Fibroblast of skin of left quadriceps (primary cell): ENCODE results near the gene MYO18B.

Experiments
- DNase-seq, 2 experiments: peaks; one replicate each; pipeline ENCODE4 v3.0.0-alpha.2; 2013; ENCODE audit warnings: low read depth in 2 of 2

Gene MYO18B

GRCh38 chr22:25711491-25711890 is 30.5 kb upstream of the MYO18B start:
- no peak for DNase-seq

DNA sequence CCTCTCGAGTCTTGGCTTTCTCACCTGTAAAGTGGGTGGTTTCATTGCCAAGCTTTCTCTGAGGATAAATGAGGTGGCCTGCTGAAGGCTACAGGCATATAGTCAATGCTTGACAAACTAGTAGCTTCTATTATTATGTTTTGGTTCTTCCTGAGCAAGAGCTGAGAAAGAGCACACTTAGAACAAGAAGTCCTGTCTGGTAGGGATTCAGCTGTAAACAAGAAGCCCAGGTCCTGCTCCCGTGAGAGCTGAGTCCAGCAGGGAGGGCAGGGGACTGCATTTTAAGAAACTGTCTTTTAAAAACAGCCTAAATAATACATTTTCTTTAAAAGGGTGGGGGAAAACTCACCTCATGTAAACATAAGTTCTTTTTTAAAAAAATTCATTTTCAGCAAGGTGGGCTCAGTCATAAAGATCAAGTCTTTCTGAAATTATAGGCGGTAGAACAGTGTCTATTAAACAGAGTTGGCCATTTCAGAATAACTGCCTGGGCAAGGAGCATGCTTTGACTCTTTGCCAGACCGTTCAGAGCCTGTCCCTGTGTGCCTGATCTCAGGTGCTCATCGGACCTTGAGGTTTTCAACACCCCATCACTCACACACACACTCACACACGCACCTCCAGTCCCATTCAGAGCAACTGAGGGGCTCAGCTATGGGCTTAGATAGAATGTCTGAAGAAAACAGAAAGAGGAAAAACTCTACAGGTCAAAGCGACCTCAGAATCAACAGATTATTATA is 29.2 kb upstream of the MYO18B start:
- no peak for DNase-seq

DNA sequence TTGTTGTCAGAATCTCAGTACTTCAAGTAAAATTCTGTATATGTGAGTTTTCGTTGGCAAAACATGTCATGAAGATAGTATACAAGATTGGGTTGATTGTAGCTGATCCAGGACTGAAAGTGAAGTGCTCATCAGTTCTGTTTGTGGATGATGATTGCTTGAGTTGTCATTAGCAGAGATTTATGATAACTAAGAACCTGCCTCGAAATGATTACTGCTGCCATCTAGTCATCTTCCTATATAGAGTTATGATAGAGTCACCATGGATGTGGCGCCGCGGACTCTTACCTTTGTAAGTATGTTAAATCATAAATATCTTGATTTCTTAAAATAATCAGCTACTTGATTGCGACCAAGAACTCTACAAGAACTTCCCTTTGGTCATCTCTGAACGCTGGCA is 27.9 kb upstream of the MYO18B start:
- no peak for DNase-seq

DNA sequence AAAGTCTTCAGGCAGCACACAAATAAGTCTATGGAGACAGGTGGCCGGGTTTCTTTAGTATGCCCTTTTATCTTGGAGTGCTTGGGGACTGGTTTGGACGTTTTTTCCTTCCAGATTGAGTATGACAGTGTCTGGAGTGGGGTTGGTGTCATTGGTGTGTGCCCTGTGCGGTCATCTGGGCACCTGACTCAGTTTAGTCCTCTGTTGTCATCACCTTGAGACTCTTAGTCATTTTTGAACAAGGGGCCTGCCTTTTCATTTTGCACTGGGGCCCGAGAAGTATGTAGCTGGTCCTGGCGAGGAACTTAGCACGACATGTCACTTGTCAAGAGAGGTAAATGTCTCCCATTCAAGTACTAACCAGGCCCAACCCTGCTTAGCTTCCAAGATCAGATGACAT is 27.2 kb upstream of the MYO18B start:
- DNase-seq: no peak

DNA sequence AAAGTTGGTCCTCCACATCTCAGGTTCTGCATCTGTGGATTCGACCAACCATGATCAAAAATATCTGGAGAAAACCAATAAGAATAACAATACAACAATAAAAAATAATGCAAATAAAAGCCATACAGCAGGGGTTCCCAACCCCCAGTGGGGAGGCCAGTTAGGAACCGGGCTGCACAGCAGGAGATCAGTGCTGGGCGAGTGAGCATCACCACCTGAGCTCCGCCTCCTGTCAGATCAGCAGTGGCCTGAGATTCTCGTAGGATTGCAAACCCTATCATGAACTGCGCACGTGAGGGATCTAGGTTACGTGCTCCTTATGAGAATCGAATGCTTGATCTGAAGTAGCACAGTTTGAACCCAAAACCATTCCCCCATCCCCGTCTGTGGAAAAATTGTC is 25.4 kb upstream of the MYO18B start:
- no peak for DNase-seq

DNA sequence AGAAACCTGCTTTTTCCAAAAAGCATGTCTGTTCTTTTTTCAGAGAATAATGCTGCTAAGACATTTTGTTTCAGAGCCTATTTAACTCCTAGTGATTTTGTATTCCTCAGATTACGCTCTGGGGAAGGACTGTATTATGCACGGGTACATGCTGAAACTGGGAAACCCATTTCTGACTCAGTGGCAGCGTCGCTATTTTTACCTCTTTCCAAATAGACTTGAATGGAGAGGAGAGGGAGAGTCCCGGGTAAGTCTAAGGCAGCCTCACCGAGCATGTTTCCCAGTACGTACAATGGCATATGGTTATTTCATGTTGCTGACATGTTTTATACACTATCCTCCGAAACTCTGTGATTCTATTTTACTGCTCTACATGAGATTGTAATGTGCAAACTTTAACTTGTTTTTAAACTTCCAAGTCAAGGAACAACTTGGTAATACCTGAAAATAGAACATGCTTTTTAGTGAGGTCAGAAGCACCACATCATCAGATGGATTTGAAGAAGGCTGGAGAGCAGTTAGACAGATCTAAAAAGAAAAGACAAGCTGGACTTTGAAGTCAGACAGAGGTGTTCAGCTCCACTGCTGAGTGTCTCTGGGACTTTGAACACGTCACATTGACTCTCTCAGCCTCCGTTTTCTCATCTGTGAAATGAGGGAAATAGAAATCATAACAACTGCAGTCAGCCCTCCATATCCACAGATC is 23.7 kb upstream of the MYO18B start:
- DNase-seq: no peak

GRCh38 chr22:25722223-25722622 is 19.8 kb upstream of the MYO18B start:
- no peak for DNase-seq

DNA sequence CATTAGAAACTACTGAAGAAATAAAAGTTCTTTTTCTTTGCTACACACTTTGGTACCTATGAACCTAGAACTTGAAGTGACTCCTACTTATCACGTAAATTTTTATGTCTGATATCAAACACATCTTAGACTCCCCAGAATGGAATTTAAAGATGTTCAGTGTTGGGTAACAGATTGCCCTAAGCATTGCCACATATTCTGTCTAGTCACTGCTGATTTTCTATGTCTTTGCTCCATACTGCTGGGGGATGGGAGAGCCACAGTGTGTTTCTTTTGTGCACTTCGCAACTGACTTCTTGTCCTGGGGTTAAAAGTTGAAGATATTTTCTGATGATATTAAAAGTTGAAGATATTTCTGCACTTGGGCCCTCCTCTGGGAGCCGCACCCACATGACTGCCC is 19.4 kb upstream of the MYO18B start:
- no peak for DNase-seq

GRCh38 chr22:25726241-25726640 is 15.7 kb upstream of the MYO18B start:
- no peak for DNase-seq

- DNase-seq: no peak
Measured at GRCh38 chr22:25728071-25728470, 13.9 kb upstream of the MYO18B start.

DNA sequence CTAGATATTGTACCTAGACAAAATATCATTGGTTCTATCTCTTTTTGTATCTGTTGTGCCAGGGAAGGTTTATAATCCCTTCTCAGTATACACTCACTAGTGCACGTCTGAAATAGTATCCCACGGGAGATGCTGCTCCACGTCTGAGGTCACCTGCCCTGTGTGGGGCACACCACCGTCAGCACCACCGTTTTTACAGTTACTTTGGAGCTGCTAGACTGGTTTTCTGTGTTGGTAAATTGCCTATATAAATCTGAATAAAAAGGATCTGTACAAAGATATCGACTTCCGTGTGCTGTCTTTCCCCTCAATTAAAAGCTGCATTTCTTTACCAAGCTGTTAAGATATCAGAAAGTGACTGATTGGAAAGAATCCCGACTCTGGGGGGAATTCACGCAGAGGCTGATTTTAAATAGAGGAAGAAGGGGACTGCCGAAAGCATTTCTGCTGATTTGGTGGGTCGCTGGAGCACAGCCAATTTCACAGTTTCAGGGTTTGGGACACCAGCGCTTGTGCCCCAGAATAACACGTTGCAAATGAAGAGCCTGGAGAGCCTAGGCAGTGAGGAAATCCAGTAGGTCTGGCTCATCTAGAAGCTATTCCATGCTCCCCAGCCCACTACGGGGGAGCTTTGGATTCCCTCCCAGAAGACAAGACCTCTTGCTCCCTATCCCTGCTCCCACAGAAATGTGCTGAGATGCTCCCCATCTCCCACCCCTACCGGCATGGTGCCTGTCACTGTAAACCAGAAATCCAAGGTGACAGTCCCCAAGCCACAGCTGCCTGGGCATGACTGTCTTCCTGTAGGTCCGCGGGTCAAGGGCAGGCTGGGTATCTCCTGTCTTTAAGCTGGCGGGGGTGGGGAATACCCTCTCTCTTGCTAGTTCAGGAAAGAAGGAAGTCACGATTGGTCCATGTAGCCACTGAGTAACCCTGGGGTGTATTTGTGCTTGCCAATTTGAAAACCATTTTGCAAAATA is 12.7 kb upstream of the MYO18B start:
- DNase-seq: no peak

DNA sequence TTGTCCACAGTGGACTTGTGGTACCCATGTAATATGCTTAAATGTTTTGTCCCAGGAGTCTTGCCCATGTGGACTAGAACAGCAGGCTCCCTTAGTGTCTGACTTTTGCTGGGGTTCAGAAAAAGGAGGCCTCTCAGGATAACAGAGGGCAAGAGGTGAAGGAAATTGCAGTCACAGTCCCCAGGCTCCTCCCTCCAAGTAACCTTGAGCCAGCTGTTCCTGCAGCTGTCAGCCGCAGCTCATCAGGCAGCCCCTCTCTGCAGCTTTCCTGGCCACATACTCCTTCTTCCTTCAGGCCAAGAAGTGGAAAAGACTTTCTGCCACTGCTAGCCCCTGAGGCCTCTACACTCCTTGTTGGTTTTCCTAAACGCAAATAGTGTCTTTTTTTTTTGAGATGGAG is 6.3 kb upstream of the MYO18B start:
- DNase-seq: no peak

- no peak for DNase-seq
Measured at GRCh38 chr22:25736378-25737011, 5.5 kb upstream of the MYO18B start.

DNA sequence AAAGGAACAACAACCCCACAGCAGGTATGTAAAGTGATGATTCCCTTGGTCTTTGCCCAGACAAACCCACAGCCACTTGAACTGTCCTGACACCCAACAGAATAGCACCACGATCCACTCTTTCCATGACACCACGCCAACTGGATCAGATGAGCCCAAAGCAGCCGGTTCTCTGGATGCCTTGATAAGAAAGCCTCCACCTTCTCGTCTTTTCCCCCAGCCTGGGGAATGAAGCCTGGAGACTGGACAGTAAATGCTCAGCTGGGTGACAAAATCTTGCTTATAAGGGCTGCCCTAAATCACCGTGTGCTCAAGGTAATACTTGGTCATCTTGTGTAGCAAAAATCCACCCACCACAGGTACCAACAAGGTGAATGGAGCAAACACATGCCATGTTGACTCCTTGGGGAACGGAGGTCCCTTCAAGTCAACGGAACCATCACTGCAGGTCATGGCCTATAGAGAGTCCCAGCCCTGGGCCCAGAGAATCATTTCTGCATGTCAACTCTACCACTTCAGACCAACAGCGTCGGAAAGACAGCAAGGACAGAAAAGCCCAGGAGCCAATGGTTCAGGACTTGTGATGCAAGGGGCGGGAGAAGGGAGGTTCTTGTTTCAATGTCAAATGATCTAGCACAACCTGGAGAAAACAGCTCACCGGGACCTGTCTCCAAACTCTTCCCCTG is 2.2 kb upstream of the MYO18B start:
- no peak for DNase-seq

DNA sequence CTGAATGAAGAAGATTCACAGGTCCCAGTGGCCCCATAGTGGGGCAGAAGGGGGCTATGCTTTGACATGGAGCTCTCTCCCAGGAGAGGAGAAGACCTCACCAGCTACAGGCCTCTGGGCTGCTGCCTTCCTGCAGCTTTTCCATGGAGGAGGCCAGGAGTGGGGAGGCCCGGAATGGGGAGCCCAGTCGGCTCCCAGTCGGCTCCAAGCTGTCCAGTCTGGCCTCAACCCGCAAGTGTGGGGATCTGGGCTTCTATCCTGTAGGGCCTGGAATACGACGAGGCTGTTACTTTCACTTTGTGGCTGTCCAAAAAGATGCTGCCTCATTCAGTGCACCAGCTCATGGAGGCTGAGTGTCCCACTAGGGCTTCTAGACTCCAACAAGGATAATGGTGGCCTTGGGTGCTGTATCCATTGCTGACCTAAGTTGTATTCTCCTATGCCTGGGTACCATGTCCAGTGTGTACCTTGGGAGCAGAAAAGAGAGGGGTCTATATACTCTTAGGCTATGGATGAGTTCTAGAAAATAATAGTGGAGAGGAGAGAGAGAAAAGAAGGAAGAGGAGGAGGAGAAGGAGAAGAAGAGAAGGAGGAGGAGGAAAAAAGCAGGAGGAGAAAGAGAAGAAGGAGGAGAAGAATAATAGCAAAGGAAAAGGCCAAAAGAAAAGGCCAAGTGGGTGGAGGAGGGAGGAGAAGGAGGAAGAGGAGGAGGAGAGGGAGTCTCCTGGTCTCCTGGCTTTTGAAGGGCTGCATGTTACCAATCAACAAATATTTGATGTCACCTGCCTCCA is 1.1 kb downstream of the MYO18B start:
- no peak for DNase-seq

- DNase-seq: no peak
Measured at GRCh38 chr22:25744694-25745093, 2.7 kb downstream of the MYO18B start.

DNA sequence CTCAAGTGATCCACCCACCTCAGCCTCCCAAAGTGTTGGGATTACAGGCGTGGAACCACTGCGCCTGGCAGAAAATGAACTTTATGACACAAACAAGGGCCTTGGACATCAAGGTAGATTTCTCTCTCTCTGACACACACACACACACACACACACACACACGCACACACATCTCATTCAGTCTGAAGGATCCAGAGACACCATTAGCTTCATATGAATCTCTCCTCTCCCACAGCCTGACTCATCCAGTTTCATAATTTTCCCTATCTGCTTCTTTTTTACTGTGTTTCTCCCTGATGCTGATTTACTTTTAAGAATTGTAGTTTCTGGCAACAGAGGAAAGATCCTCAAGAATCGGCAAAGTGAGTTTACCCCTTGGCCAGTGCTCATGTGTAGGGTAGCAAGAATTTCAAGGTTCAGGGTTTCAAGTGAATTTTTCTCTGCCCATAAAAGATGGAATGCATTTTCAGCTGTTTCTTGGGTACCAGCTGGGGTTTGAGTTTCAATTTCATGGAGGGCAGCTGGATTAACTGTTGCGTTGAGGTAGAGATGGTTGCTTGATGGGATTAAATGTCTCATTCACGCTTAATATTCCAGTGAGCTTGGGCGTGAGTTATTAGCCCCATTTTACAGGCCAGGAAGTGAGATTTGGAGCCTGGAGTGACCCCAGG is 3.5 kb downstream of the MYO18B start:
- no peak for DNase-seq

DNA sequence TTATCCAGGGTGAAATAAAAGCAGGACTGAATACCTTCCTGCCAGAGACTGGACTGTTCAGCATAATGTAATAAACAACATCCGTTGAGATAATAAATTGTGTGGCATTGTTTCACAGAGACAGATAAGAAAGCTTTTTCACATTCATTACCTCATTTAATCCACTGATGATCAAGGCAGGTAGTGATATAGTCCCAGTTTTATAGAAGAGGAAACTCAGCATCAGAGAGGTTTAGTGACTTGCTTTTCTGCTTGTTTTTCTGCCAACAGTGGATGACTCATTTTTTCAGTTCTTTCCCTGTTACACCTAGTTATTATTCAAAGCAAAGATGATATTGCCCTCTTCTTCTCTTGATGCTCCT is 4.0 kb downstream of the MYO18B start:
- DNase-seq: no peak

DNA sequence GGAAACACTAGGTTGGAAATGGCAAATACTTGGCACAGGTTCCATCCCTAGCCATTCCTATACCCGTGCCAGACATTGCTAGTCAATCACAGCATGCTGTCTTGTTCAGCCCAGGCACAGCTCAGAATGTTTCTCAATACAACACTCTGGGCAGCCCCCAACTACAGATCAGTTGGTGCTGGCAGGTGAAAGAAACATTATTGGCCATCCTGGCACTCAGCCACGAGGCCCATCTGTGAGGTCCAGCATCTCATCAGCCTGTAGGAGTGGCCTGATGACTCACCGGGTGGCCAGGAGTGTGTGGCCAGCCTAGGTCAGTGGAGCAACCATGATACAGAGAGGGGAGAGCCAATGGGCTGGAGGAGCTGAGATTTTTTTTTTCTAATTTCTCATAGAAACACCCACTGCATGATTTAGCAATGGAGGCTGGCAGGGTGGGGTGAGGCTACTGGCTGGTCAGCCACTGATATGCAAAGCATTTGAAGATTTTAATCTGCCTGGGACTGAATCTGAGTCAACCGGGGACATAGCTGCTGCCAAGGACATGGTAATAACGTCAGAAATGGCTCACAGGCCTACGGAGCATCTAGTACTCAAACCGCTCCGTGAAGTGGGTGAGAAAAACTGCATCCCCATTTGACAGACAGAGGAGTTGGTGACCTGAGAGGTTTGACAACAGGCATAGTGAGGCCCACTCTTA is 5.4 kb downstream of the MYO18B start:
- peak in 1 of 2 experiments; percentile 14 for DNase-seq
